Peyer's patch (tissue), 4 donors: ENCODE data around the gene CCDC175.

Source experiments
- CTCF ChIP-seq, 6 experiments: fragments of 450-650 bp in 4 of 6; fragments of 200-600 bp in 2 of 6; sonication (generic) in 1 of 6; IDR thresholded peaks; one replicate each; pipeline ENCODE4 v1.5.1; 2017 to 2019; ENCODE audit warnings: antibody characterized with exemption in 6 of 6, mild to moderate bottlenecking in 3 of 6, moderate library complexity in 1 of 6
- POLR2A ChIP-seq, 2 donors: fragments of 450-650 bp; IDR thresholded peaks; one replicate each; pipeline ENCODE4 v1.5.1; 2017; ENCODE audit warnings: antibody characterized with exemption in 2 of 2, mild to moderate bottlenecking in 2 of 2, moderate library complexity in 2 of 2

GRCh38 chr14:59543873-59544272 lies 32.7 kb downstream of the CCDC175 start:
- TF ChIP-seq POLR2A (IDR thresholded peaks at IDR 0.05) (no peak), CTCF (IDR thresholded peaks at IDR 0.05) (no peak)
